AG10803 (cell line): ENCODE results near the gene ETV6.
"Not testable (repeated sequence)": the region's sequence is repeated elsewhere in the genome, so short reads cannot be mapped to it uniquely, and the experiment has no call there.

Experiments
- DNase-seq: peaks from one replicate; pipeline ENCODE4 v3.0.0; 2010; ENCODE audit warnings: low read depth
- H3K4me3 ChIP-seq: 2 replicates; pipeline ENCODE4 v1.5.1; 2011; ENCODE audit warnings: mild to moderate bottlenecking, low read length, control low read depth
- CTCF ChIP-seq: conservative IDR thresholded peaks from 2 replicates; pipeline ENCODE4 v1.5.1; 2011; ENCODE audit warnings: mild to moderate bottlenecking, low read length, control low read depth, inconsistent platforms

The ETV6 gene

GRCh38 chr12:11621797-11622423 lies 27.6 kb upstream of the ETV6 start:
- no peak for DNase-seq
- TF ChIP-seq CTCF, result peak; percentile 18; the same call in 1 of the 2 replicates
- no peak overlapping the region for H3K4me3 ChIP-seq

GRCh38 chr12:11622876-11623281 lies 26.6 kb upstream of the ETV6 start:
- no peak overlapping the region for H3K4me3 ChIP-seq
- TF ChIP-seq CTCF, result peak; percentile 44
- DNase-seq, result peak; percentile 9

GRCh38 chr12:11623382-11623781 lies 26.1 kb upstream of the ETV6 start:
- peak; percentile 34 for DNase-seq
- H3K4me3 ChIP-seq, result no peak overlapping the region
- TF ChIP-seq CTCF, result no peak

GRCh38 chr12:11624116-11624515 lies 25.4 kb upstream of the ETV6 start:
- H3K4me3 ChIP-seq, result no peak overlapping the region
- no peak for DNase-seq
- TF ChIP-seq CTCF, result no peak

- H3K4me3 ChIP-seq, DNase-seq: not testable (repeated sequence)
These were observed 21.8 kb upstream of the ETV6 start for GRCh38 chr12:11627709-11628108.

- no peak for TF ChIP-seq CTCF
- H3K4me3 ChIP-seq, result no peak overlapping the region
- DNase-seq, result no peak
These were observed 21.1 kb upstream of the ETV6 start for GRCh38 chr12:11628353-11628752.

- no peak for DNase-seq
- TF ChIP-seq CTCF, result no peak
These were observed 19.3 kb upstream of the ETV6 start for GRCh38 chr12:11630046-11630706.

More at GRCh38 chr12:11630046-11630706, 19.3 kb upstream of the ETV6 start:
- H3K4me3 ChIP-seq, result no peak overlapping the region
